ENCODE data around the gene NPAS3.

NPAS3 gene

GRCh38 chr14:33524244-33524643 lies 585.6 kb downstream of the NPAS3 start:
- ChIA-PET POLR2A (no interaction called here), CTCF (interaction anchor here (0.6 kb wide), 1 partner anchor 452 kb away, joined by 3 read pairs; no protein-coding TSS in a partner anchor)
- H3K4me3 ChIP-seq (ENCODE audit: low read depth, low read length): no peak overlapping the region
- no peak overlapping the region for H3K27ac ChIP-seq (ENCODE audit: extremely low read depth, low read depth, low read length)
- no peaks in the 10 kb centered on the region for H3K9me3 ChIP-seq (ENCODE audit: control insufficient read depth, insufficient read depth, low read depth, low read length)
- no peak for TF ChIP-seq GFI1B (tag by site-specific recombination; IDR thresholded peaks at IDR 0.05)
- no peak for TF ChIP-seq ZBTB1 (tag by site-specific recombination; IDR thresholded peaks at IDR 0.05)
- no peak for TF ChIP-seq ZNF121 (tag by site-specific recombination; IDR thresholded peaks at IDR 0.05)
- TF ChIP-seq ZNF555 (tag by site-specific recombination; conservative IDR thresholded peaks at IDR 0.05): no peak
- TF ChIP-seq ZNF621 (tag by site-specific recombination; IDR thresholded peaks at IDR 0.05): no peak
- no peak for TF ChIP-seq ZNF214 (tag by site-specific recombination; IDR thresholded peaks at IDR 0.05; ENCODE audit: borderline replicate concordance)
- no peak for TF ChIP-seq ELK4 (IDR thresholded peaks at IDR 0.05; ENCODE audit: borderline replicate concordance, low read depth, low read length)
- no peak for TF ChIP-seq ZBTB26 (tag by site-specific recombination; optimal IDR thresholded peaks at IDR 0.05)
- TF ChIP-seq ZEB2 (tag by site-specific recombination; IDR thresholded peaks at IDR 0.05): no peak
- TF ChIP-seq ZNF24 (tag by site-specific recombination; IDR thresholded peaks at IDR 0.05): no peak
- no peak for TF ChIP-seq ZNF510 (tag by site-specific recombination; IDR thresholded peaks at IDR 0.05; ENCODE audit: insufficient replicate concordance)
- H3K36me3 ChIP-seq (ENCODE audit: control insufficient read depth in 2 of 2, insufficient read depth in 1 of 2, low read length in 2 of 2): no peaks in the 10 kb centered on the region
- H3K4me1 ChIP-seq (ENCODE audit: control insufficient read depth, insufficient read depth, low read length): 0 out of 2 replicates have a peak, but pooled peaks cover 2% of the 10 kb centered on the region

- H3K27ac ChIP-seq (ENCODE audit: extremely low read depth, low read depth, low read length): no peak overlapping the region
- ChIA-PET CTCF (no interaction called here), POLR2A (no interaction called here)
- no peak for TF ChIP-seq ATF2 (tag by site-specific recombination; IDR thresholded peaks at IDR 0.05; ENCODE audit: low read depth)
- TF ChIP-seq ZNF2 (tag by site-specific recombination; IDR thresholded peaks at IDR 0.05): no peak
- TF ChIP-seq ZBTB21 (tag by site-specific recombination; IDR thresholded peaks at IDR 0.05): no peak
- no peak for TF ChIP-seq KLF17 (tag by site-specific recombination; IDR thresholded peaks at IDR 0.05)
- no peak for TF ChIP-seq ZNF449 (tag by site-specific recombination; IDR thresholded peaks at IDR 0.05)
- TF ChIP-seq ZNF112 (tag by site-specific recombination; IDR thresholded peaks at IDR 0.05): no peak
- TF ChIP-seq PRDM4 (tag by site-specific recombination; IDR thresholded peaks at IDR 0.05): no peak
- TF ChIP-seq ZNF366 (tag by site-specific recombination; conservative IDR thresholded peaks at IDR 0.05): no peak
- TF ChIP-seq YY2 (tag by site-specific recombination; IDR thresholded peaks at IDR 0.05): no peak
- no peak for TF ChIP-seq OSR2 (tag by site-specific recombination; IDR thresholded peaks at IDR 0.05)
- TF ChIP-seq BCL11A (tag by site-specific recombination; IDR thresholded peaks at IDR 0.05; ENCODE audit: low read depth): no peak
- TF ChIP-seq ZNF335 (tag by site-specific recombination; conservative IDR thresholded peaks at IDR 0.05): no peak
- no peak for TF ChIP-seq ZNF426 (tag by site-specific recombination; IDR thresholded peaks at IDR 0.05)
- TF ChIP-seq ZFP3 (tag by site-specific recombination; IDR thresholded peaks at IDR 0.05; ENCODE audit: low read depth): no peak
- TF ChIP-seq BCL6B (tag by site-specific recombination; IDR thresholded peaks at IDR 0.05): no peak
- no peaks in the 10 kb centered on the region for H3K4me1 ChIP-seq (ENCODE audit: control insufficient read depth, insufficient read depth, low read length)
- no peaks in the 10 kb centered on the region for H3K9me3 ChIP-seq (ENCODE audit: control insufficient read depth, insufficient read depth, low read depth, low read length)
- no peaks in the 10 kb centered on the region for H3K36me3 ChIP-seq (ENCODE audit: control insufficient read depth in 2 of 2, insufficient read depth in 1 of 2, low read length in 2 of 2)
- no peak overlapping the region for H3K4me3 ChIP-seq (ENCODE audit: low read depth, low read length)
Measured at GRCh38 chr14:33525626-33526025, 586.9 kb downstream of the NPAS3 start.
